ENCODE measurements around the gene SOX6. TPM values are rescaled to one million over a fixed set of nuclear protein-coding genes. Genes with fewer than 3 reads are reported as not detected.

Gene SOX6
- total and polyA plus RNA-seq, 2 donors (not counting 3 experiments of a cell fraction or from before 2014, with no cell fraction given), result 0.14 to 3.7 TPM

- no peak for TF ChIP-seq POLR2A (IDR thresholded peaks at IDR 0.05; ENCODE audit: low read depth, low read length)
- no peak for TF ChIP-seq FOS (IDR thresholded peaks at IDR 0.05; ENCODE audit: borderline replicate concordance, insufficient read depth, low read length)
- TF ChIP-seq POLR2AphosphoS5 (IDR thresholded peaks at IDR 0.05; ENCODE audit: insufficient read depth, low read depth, low read length), result no peak
- TF ChIP-seq, protein P1, sequence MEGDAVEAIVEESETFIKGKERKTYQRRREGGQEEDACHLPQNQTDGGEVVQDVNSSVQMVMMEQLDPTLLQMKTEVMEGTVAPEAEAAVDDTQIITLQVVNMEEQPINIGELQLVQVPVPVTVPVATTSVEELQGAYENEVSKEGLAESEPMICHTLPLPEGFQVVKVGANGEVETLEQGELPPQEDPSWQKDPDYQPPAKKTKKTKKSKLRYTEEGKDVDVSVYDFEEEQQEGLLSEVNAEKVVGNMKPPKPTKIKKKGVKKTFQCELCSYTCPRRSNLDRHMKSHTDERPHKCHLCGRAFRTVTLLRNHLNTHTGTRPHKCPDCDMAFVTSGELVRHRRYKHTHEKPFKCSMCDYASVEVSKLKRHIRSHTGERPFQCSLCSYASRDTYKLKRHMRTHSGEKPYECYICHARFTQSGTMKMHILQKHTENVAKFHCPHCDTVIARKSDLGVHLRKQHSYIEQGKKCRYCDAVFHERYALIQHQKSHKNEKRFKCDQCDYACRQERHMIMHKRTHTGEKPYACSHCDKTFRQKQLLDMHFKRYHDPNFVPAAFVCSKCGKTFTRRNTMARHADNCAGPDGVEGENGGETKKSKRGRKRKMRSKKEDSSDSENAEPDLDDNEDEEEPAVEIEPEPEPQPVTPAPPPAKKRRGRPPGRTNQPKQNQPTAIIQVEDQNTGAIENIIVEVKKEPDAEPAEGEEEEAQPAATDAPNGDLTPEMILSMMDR (IDR thresholded peaks at IDR 0.05; ENCODE audit: extremely low read depth in 1 of 2, insufficient read depth in 1 of 2, low read depth in 1 of 2, low read length in 2 of 2), result no peak
- no peak for TF ChIP-seq MYC (IDR thresholded peaks at IDR 0.05; ENCODE audit: low read depth, low read length)
- TF ChIP-seq, protein P2, sequence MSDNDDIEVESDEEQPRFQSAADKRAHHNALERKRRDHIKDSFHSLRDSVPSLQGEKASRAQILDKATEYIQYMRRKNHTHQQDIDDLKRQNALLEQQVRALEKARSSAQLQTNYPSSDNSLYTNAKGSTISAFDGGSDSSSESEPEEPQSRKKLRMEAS (IDR thresholded peaks at IDR 0.05; ENCODE audit: insufficient read depth, insufficient read length), result no peak
- no peak for TF ChIP-seq EZH2 (IDR thresholded peaks at IDR 0.05; ENCODE audit: borderline replicate concordance, low read depth, low read length, severe bottlenecking)
- no peak for TF ChIP-seq JUN (IDR thresholded peaks at IDR 0.05; ENCODE audit: borderline replicate concordance, insufficient read depth, insufficient read length, low read depth)
- no peak for TF ChIP-seq GATA2 (IDR thresholded peaks at IDR 0.05; ENCODE audit: insufficient read depth, insufficient read length, low read depth, low read length)
- no peak overlapping the region for H2AFZ ChIP-seq (ENCODE audit: low read depth, low read length)
- H3K9me1 ChIP-seq (replicated peaks; ENCODE audit: control insufficient read depth, extremely low read depth, insufficient read depth, low read length), result no peaks in the 10 kb centered on the region
- H3K27me3 ChIP-seq (ENCODE audit: control insufficient read depth in 2 of 2, insufficient read depth in 2 of 2, low read length in 2 of 2), result peaks cover 2 to 3% of the 10 kb centered on the region in 2 experiments
- CTCF ChIA-PET, result no interaction called here
- dilution Hi-C loops (cut with MboI; ENCODE audit: extremely low pct_ligation_motif_present, low sequenced_read_pairs), result no loop called here
- POLR2A ChIA-PET, result no interaction called here
- no peak overlapping the region for H3K4me2 ChIP-seq (ENCODE audit: insufficient read depth, low read length)
- FAIRE-seq, result no peak
- no TSS peak for BruUV-seq (replicated peaks)
- no peaks in the 10 kb centered on the region for H3K4me1 ChIP-seq (ENCODE audit: control insufficient read depth, extremely low read depth, insufficient read depth, low read length)
- H3K79me2 ChIP-seq (ENCODE audit: control insufficient read depth, insufficient read depth, low read length), result no peaks in the 10 kb centered on the region
- DNase-seq (ENCODE audit: low read depth, low spot score), result no peak
- H3K36me3 ChIP-seq (ENCODE audit: control insufficient read depth in 2 of 2, extremely low read depth in 1 of 2, insufficient read depth in 2 of 2, low read length in 2 of 2), result no peaks in the 10 kb centered on the region
- intact Hi-C loops (cut with micrococcal nuclease), result loop anchor here (10.0 kb wide), 1 partner anchor 337 kb away; no protein-coding TSS in a partner anchor
- no peak overlapping the region for H3K9ac ChIP-seq (replicated peaks; ENCODE audit: extremely low read depth, insufficient read depth, low read length)
- H4K20me1 ChIP-seq (replicated peaks; ENCODE audit: control insufficient read depth, extremely low read depth, insufficient read depth, low read length), result no peaks in the 10 kb centered on the region
- no peak overlapping the region for H3K4me3 ChIP-seq (replicated peaks in 1 of 3; ENCODE audit: insufficient read depth in 1 of 3, low read depth in 1 of 3, low read length in 3 of 3)
- no peak overlapping the region for H3K27ac ChIP-seq (ENCODE audit: insufficient read depth, low read depth, low read length)
- H3K9me3 ChIP-seq (replicated peaks; ENCODE audit: control insufficient read depth, insufficient read depth, low read length), result no peaks in the 10 kb centered on the region
These were observed 408.4 kb downstream of the SOX6 start for GRCh38 chr11:15947681-15948648.
